SK-N-SH (cell line): ENCODE data around the gene PLD1.

Experiments
- EZH2phosphoT487 ChIP-seq: fragments of 200-600 bp; sonication (generic); IDR thresholded peaks from 2 replicates; pipeline ENCODE4 v1.6.1; 2017; ENCODE audit warnings: low read depth, mixed run types, mild to moderate bottlenecking, antibody characterized with exemption, moderate library complexity, borderline replicate concordance
- ZBTB33 ChIP-seq: IDR thresholded peaks from 2 replicates; pipeline ENCODE4 v1.4.0; 2012; ENCODE audit warnings: low read depth, borderline replicate concordance
- TF ChIP-seq, protein P1 (sequence below): fragments of 200-600 bp; sonication (generic); IDR thresholded peaks from 2 replicates; pipeline ENCODE4 v1.6.1; 2017; ENCODE audit warnings: antibody characterized with exemption, mild to moderate bottlenecking, moderate library complexity
- TF ChIP-seq, protein P2 (sequence below): fragments of 150-350 bp; IDR thresholded peaks from 2 replicates; pipeline ENCODE4 v1.6.1; 2017; ENCODE audit warnings: antibody characterized with exemption, low read length, low read depth, borderline replicate concordance

- TF ChIP-seq EZH2phosphoT487 (no peak), ZBTB33 (no peak)
- TF ChIP-seq, protein P1, sequence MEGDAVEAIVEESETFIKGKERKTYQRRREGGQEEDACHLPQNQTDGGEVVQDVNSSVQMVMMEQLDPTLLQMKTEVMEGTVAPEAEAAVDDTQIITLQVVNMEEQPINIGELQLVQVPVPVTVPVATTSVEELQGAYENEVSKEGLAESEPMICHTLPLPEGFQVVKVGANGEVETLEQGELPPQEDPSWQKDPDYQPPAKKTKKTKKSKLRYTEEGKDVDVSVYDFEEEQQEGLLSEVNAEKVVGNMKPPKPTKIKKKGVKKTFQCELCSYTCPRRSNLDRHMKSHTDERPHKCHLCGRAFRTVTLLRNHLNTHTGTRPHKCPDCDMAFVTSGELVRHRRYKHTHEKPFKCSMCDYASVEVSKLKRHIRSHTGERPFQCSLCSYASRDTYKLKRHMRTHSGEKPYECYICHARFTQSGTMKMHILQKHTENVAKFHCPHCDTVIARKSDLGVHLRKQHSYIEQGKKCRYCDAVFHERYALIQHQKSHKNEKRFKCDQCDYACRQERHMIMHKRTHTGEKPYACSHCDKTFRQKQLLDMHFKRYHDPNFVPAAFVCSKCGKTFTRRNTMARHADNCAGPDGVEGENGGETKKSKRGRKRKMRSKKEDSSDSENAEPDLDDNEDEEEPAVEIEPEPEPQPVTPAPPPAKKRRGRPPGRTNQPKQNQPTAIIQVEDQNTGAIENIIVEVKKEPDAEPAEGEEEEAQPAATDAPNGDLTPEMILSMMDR: no peak
- TF ChIP-seq, protein P2, sequence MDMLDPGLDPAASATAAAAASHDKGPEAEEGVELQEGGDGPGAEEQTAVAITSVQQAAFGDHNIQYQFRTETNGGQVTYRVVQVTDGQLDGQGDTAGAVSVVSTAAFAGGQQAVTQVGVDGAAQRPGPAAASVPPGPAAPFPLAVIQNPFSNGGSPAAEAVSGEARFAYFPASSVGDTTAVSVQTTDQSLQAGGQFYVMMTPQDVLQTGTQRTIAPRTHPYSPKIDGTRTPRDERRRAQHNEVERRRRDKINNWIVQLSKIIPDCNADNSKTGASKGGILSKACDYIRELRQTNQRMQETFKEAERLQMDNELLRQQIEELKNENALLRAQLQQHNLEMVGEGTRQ: no peak
These were observed 132.6 kb downstream of the PLD1 start for GRCh38 chr3:171677706-171678105.
